Panc1 (cell line): ENCODE data around the gene MAML3. TPM values are rescaled to one million over a fixed set of nuclear protein-coding genes. Genes with fewer than 3 reads are reported as not detected.

Source experiments
- ATAC-seq: fragments of 200-7000 bp; cut with Tn5 transposase; 2 replicates; pipeline ENCODE4 v1.9.1; 2020; ENCODE audit warnings: mild to moderate bottlenecking, moderate library complexity
- BruUV-seq: library from RNA; stranded (reverse); fragments of 400-500 nt; replicated peaks from 2 replicates; lab custom pipeline; 2021; lab: Mats Ljungman, UMichigan
- CTCF ChIA-PET: fragments of 300-600 bp; sonication (Branson Sonifier 250); formaldehyde crosslinking; loops from one replicate; lab custom pipeline; 2022; ENCODE audit warnings: antibody characterized with exemption; lab: Charles Lee
- POLR2A ChIA-PET: fragments of 300-600 bp; sonication (Branson Sonifier 250); formaldehyde crosslinking; loops from one replicate; lab custom pipeline; 2022; ENCODE audit warnings: antibody characterized with exemption; lab: Charles Lee
- DNase-seq: peaks from one replicate; pipeline ENCODE4 v3.0.0-alpha.2; 2010; ENCODE audit warnings: low read depth, low spot score
- H3K27ac ChIP-seq: 2 replicates; pipeline ENCODE4 v1.5.1; 2011; ENCODE audit warnings: mild to moderate bottlenecking, low read length, inconsistent platforms
- H3K27me3 ChIP-seq: fragments of 200-500 bp; sonication (Bioruptor generic); 2 replicates; pipeline ENCODE4 v1.6.0; 2014; ENCODE audit warnings: low read length, inconsistent platforms; ENCODE audit not compliant: control insufficient read depth, insufficient read depth
- H3K36me3 ChIP-seq: fragments of 200-500 bp; sonication (Bioruptor generic); 2 replicates; pipeline ENCODE4 v1.5.1; 2014; ENCODE audit warnings: inconsistent platforms, mild to moderate bottlenecking, low read length, moderate library complexity; ENCODE audit not compliant: control insufficient read depth, insufficient read depth
- H3K4me1 ChIP-seq: 2 replicates; pipeline ENCODE4 v1.5.1; 2011; ENCODE audit warnings: inconsistent platforms, mild to moderate bottlenecking, low read length, moderate library complexity; ENCODE audit not compliant: control insufficient read depth, insufficient read depth
- H3K4me3 ChIP-seq, 2 experiments: 2 replicates each; pipeline ENCODE4 v1.5.1; 2011 to 2012; ENCODE audit warnings: low read depth in 2 of 2, low read length in 2 of 2, mild to moderate bottlenecking in 2 of 2, inconsistent platforms in 1 of 2, moderate library complexity in 1 of 2
- H3K9me3 ChIP-seq: fragments of 200-500 bp; sonication (Bioruptor generic); 2 replicates; pipeline ENCODE4 v1.5.1; 2014; ENCODE audit warnings: low read depth, mild to moderate bottlenecking, inconsistent platforms, low read length, moderate library complexity; ENCODE audit not compliant: control insufficient read depth, insufficient read depth
- POLR2AphosphoS5 ChIP-seq: IDR thresholded peaks from 2 replicates; pipeline ENCODE4 v1.6.1; 2012; ENCODE audit warnings: mild to moderate bottlenecking, low read depth, low read length, moderate library complexity
- SIN3A ChIP-seq: IDR thresholded peaks from 2 replicates; pipeline ENCODE4 v1.6.1; 2012; ENCODE audit warnings: low read depth, mild to moderate bottlenecking, low read length, moderate library complexity, borderline replicate concordance; ENCODE audit not compliant: insufficient read depth
- TCF7L2 ChIP-seq: IDR thresholded peaks from 2 replicates; pipeline ENCODE4 v1.6.1; 2011; ENCODE audit warnings: mild to moderate bottlenecking, low read depth, low read length, inconsistent platforms
- in situ Hi-C: cut with HindIII; loops from 2 replicates; pipeline ENCODE4 v1.10.0; 2016; ENCODE audit warnings: low sequenced_read_pairs, low pct_unique_long_range_greater_than_20kb
- intact Hi-C: fragments of 100-400 bp; cut with micrococcal nuclease; formaldehyde crosslinking; loops from one replicate; pipeline ENCODE4 v1.10.0; 2022; ENCODE audit not compliant: unreplicated experiment
- total RNA-seq: library from RNA; stranded (reverse); gene quantifications from one replicate; pipeline ENCODE4 v1.2.1, GENCODE V29; 2021; ENCODE audit not compliant: unreplicated experiment
- TF ChIP-seq, protein P1 (sequence below), 2 experiments: IDR thresholded peaks; 2 replicates each; pipeline ENCODE4 v1.6.1; 2011 to 2012; ENCODE audit warnings: low read depth in 2 of 2, control low read depth in 1 of 2, low read length in 1 of 2, mild to moderate bottlenecking in 1 of 2, moderate library complexity in 1 of 2; ENCODE audit not compliant: insufficient read depth in 1 of 2
- TF ChIP-seq, protein P2 (sequence below): fragments of 450-650 bp; IDR thresholded peaks from 2 replicates; pipeline ENCODE4 v1.5.1; 2017; ENCODE audit warnings: mild to moderate bottlenecking

MAML3 gene
- total RNA-seq, 1 experiment from 2014 or later, result 7.7 TPM

DNA sequence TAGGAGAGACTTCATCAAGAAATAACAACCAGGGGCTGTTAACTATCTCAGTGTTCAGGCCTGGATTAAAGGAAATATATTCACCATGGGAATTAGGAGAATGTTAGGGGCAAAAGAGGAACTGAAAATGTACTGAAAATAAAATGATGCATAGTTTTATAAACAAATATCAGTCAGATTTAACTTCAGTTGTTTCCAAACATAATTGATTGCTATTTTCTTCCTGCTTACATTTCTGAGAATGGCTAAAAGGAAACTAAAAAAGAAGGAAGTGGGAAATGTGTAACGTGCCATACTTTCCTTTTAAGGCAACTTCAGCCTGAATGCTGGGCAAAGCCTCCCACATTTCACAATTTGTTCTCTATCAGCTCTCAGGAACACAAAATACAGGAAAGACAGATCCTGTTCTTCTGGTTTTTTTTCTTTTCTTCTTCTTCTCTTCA, 178.1 kb downstream of the MAML3 start:
- Histone ChIP-seq H3K36me3 (no peaks in the 10 kb centered on the region), H3K4me1 (no peaks in the 10 kb centered on the region), H3K27me3 (no peaks in the 10 kb centered on the region), H3K27ac (no peak overlapping the region), H3K4me3 (no peak overlapping the region), H3K9me3 (no peaks in the 10 kb centered on the region)
- ChIA-PET CTCF (no interaction called here), POLR2A (no interaction called here)
- TF ChIP-seq, protein P1, sequence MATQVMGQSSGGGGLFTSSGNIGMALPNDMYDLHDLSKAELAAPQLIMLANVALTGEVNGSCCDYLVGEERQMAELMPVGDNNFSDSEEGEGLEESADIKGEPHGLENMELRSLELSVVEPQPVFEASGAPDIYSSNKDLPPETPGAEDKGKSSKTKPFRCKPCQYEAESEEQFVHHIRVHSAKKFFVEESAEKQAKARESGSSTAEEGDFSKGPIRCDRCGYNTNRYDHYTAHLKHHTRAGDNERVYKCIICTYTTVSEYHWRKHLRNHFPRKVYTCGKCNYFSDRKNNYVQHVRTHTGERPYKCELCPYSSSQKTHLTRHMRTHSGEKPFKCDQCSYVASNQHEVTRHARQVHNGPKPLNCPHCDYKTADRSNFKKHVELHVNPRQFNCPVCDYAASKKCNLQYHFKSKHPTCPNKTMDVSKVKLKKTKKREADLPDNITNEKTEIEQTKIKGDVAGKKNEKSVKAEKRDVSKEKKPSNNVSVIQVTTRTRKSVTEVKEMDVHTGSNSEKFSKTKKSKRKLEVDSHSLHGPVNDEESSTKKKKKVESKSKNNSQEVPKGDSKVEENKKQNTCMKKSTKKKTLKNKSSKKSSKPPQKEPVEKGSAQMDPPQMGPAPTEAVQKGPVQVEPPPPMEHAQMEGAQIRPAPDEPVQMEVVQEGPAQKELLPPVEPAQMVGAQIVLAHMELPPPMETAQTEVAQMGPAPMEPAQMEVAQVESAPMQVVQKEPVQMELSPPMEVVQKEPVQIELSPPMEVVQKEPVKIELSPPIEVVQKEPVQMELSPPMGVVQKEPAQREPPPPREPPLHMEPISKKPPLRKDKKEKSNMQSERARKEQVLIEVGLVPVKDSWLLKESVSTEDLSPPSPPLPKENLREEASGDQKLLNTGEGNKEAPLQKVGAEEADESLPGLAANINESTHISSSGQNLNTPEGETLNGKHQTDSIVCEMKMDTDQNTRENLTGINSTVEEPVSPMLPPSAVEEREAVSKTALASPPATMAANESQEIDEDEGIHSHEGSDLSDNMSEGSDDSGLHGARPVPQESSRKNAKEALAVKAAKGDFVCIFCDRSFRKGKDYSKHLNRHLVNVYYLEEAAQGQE (IDR thresholded peaks at IDR 0.05; ENCODE audit: insufficient read depth in 1 of 2, low read depth in 2 of 2, low read length in 1 of 2), result no peak
- TF ChIP-seq SIN3A (no peak), POLR2AphosphoS5 (no peak), TCF7L2 (no peak)
- TF ChIP-seq, protein P2, sequence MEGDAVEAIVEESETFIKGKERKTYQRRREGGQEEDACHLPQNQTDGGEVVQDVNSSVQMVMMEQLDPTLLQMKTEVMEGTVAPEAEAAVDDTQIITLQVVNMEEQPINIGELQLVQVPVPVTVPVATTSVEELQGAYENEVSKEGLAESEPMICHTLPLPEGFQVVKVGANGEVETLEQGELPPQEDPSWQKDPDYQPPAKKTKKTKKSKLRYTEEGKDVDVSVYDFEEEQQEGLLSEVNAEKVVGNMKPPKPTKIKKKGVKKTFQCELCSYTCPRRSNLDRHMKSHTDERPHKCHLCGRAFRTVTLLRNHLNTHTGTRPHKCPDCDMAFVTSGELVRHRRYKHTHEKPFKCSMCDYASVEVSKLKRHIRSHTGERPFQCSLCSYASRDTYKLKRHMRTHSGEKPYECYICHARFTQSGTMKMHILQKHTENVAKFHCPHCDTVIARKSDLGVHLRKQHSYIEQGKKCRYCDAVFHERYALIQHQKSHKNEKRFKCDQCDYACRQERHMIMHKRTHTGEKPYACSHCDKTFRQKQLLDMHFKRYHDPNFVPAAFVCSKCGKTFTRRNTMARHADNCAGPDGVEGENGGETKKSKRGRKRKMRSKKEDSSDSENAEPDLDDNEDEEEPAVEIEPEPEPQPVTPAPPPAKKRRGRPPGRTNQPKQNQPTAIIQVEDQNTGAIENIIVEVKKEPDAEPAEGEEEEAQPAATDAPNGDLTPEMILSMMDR, result no peak
- intact Hi-C loops (no loop called here), in situ Hi-C loops (no loop called here)
- DNase-seq (no peak), ATAC-seq (no peak)
- no TSS peak for BruUV-seq

DNA sequence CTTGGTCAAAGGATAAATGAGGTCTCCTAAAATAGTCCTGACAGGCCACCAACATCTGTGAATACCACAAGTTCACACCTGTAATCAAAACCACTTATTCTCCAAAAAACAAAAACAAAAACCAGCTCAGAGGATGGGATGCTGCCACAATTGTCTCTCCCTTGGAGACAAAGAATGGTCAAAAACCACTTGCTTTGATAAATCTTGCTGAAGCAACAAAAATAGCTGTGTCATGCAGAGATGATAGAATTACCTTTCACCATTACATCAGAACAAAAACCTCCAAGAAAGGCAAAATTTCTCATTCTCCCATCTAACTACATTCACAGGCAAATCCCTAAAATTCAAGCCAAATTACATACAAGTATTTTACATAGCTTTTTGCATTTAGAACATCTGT, 180.4 kb downstream of the MAML3 start:
- no peaks in the 10 kb centered on the region for H3K36me3 ChIP-seq
- CTCF ChIA-PET, result no interaction called here
- no peak overlapping the region for H3K4me3 ChIP-seq
- intact Hi-C loops (no loop called here), in situ Hi-C loops (no loop called here)
- POLR2A ChIA-PET, result no interaction called here
- TF ChIP-seq TCF7L2 (no peak), POLR2AphosphoS5 (no peak), SIN3A (no peak)
- TF ChIP-seq, protein P2, result no peak
- TF ChIP-seq, protein P1 (IDR thresholded peaks at IDR 0.05; ENCODE audit: insufficient read depth in 1 of 2, low read depth in 2 of 2, low read length in 1 of 2), result no peak
- no peak overlapping the region for H3K27ac ChIP-seq
- DNase-seq, result no peak
- no peak for ATAC-seq
- H3K27me3 ChIP-seq, result no peaks in the 10 kb centered on the region
- no peaks in the 10 kb centered on the region for H3K4me1 ChIP-seq
- BruUV-seq, result no TSS peak
- no peaks in the 10 kb centered on the region for H3K9me3 ChIP-seq
